ENCODE results near the gene NUDT9.
"Not testable (repeated sequence)": the region's sequence is repeated elsewhere in the genome, so short reads cannot be mapped to it uniquely, and the experiment has no call there.

NUDT9 gene

GRCh38 chr4:87422104-87423052 lies at the start of gene NUDT9:
TSS of gene NUDT9 (plus strand) at chr4:87422573. CDS start at chr4:87422906, 333 bp downstream.
- DNase-seq = peak; percentile 97

- no peak for DNase-seq
Observed at GRCh38 chr4:87375719-87376291, 46.6 kb upstream of the NUDT9 start.

GRCh38 chr4:87377816-87378215 lies 44.6 kb upstream of the NUDT9 start:
- DNase-seq = no peak

- DNase-seq = no peak
Observed at GRCh38 chr4:87382116-87382515, 40.3 kb upstream of the NUDT9 start.

- DNase-seq = no peak
Observed at GRCh38 chr4:87382931-87383330, 39.4 kb upstream of the NUDT9 start.

GRCh38 chr4:87384466-87385132 lies 37.8 kb upstream of the NUDT9 start:
- not testable (repeated sequence) for DNase-seq

- DNase-seq = no peak
Observed at GRCh38 chr4:87387237-87387636, 35.1 kb upstream of the NUDT9 start.

- no peak for DNase-seq
Observed at GRCh38 chr4:87388901-87389300, 33.5 kb upstream of the NUDT9 start.

GRCh38 chr4:87390055-87390454 lies 32.3 kb upstream of the NUDT9 start:
- not testable (repeated sequence) for DNase-seq

- no peak for DNase-seq
Observed at GRCh38 chr4:87390551-87390890, 31.9 kb upstream of the NUDT9 start.

- DNase-seq = peak; percentile 94
Observed at GRCh38 chr4:87390891-87391575, 31.3 kb upstream of the NUDT9 start, which contains the start of gene HSD17B11. TSS of gene HSD17B11 (minus strand) at chr4:87391188. CDS start at chr4:87391070, 118 bp downstream.

- DNase-seq = no peak
Observed at GRCh38 chr4:87391576-87392054, 30.8 kb upstream of the NUDT9 start.

- no peak for DNase-seq
Observed at GRCh38 chr4:87392183-87392582, 30.2 kb upstream of the NUDT9 start.

GRCh38 chr4:87395073-87395472 lies 27.3 kb upstream of the NUDT9 start:
- DNase-seq = not testable (repeated sequence)

- not testable (repeated sequence) for DNase-seq
Observed at GRCh38 chr4:87395851-87396250, 26.5 kb upstream of the NUDT9 start.

- no peak for DNase-seq
Observed at GRCh38 chr4:87399148-87399547, 23.2 kb upstream of the NUDT9 start.

GRCh38 chr4:87399954-87400353 lies 22.4 kb upstream of the NUDT9 start:
- no peak for DNase-seq

GRCh38 chr4:87403732-87404131 lies 18.6 kb upstream of the NUDT9 start:
- not testable (repeated sequence) for DNase-seq

- no peak for DNase-seq
Observed at GRCh38 chr4:87405211-87405820, 17.1 kb upstream of the NUDT9 start.

- no peak for DNase-seq
Observed at GRCh38 chr4:87406462-87406861, 15.9 kb upstream of the NUDT9 start.

GRCh38 chr4:87406902-87407301 lies 15.5 kb upstream of the NUDT9 start:
- not testable (repeated sequence) for DNase-seq

GRCh38 chr4:87409420-87409939 lies 12.9 kb upstream of the NUDT9 start:
- DNase-seq = no peak

All from femur (tissue), 1 donor.